Loucy (cell line): ENCODE data around the gene APLP2.

Experiments used
- EZH2phosphoT487 ChIP-seq: fragments of 200-600 bp; IDR thresholded peaks from 2 replicates; pipeline ENCODE4 v1.6.1; 2018; ENCODE audit warnings: antibody characterized with exemption, mild to moderate bottlenecking, moderate library complexity, borderline replicate concordance
- TF ChIP-seq, protein P1 (sequence below): fragments of 200-600 bp; sonication (generic); conservative IDR thresholded peaks from 2 replicates; pipeline ENCODE4 v1.5.1; 2014; ENCODE audit warnings: mild to moderate bottlenecking, antibody characterized with exemption, low read length

GRCh38 chr11:130076778-130077481 lies 7.2 kb downstream of the APLP2 start:
- TF ChIP-seq, protein P1, sequence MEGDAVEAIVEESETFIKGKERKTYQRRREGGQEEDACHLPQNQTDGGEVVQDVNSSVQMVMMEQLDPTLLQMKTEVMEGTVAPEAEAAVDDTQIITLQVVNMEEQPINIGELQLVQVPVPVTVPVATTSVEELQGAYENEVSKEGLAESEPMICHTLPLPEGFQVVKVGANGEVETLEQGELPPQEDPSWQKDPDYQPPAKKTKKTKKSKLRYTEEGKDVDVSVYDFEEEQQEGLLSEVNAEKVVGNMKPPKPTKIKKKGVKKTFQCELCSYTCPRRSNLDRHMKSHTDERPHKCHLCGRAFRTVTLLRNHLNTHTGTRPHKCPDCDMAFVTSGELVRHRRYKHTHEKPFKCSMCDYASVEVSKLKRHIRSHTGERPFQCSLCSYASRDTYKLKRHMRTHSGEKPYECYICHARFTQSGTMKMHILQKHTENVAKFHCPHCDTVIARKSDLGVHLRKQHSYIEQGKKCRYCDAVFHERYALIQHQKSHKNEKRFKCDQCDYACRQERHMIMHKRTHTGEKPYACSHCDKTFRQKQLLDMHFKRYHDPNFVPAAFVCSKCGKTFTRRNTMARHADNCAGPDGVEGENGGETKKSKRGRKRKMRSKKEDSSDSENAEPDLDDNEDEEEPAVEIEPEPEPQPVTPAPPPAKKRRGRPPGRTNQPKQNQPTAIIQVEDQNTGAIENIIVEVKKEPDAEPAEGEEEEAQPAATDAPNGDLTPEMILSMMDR: no peak
- no peak for TF ChIP-seq EZH2phosphoT487
